Osteocyte (in vitro differentiated cells): ENCODE measurements around the gene OR2AE1. TPM values are rescaled to one million over a fixed set of nuclear protein-coding genes. Genes with fewer than 3 reads are reported as not detected.

ENCODE experiments used
- DNase-seq: peaks from one replicate; pipeline ENCODE4 v3.0.0; 2021; ENCODE audit warnings: mixed read lengths; ENCODE audit not compliant: unreplicated experiment; ENCODE audit errors: extremely low spot score
- H3K27ac Mint-ChIP-seq: one replicate; pipeline ENCODE4 v1.8.0; 2021; ENCODE audit warnings: mild to moderate bottlenecking, mixed read lengths; ENCODE audit not compliant: unreplicated experiment
- H3K27me3 Mint-ChIP-seq: one replicate; pipeline ENCODE4 v1.8.0; 2021; ENCODE audit warnings: mixed read lengths; ENCODE audit not compliant: unreplicated experiment
- H3K36me3 Mint-ChIP-seq: one replicate; pipeline ENCODE4 v1.8.0; 2021; ENCODE audit warnings: mixed read lengths; ENCODE audit not compliant: unreplicated experiment
- H3K4me1 Mint-ChIP-seq: one replicate; pipeline ENCODE4 v1.8.0; 2021; ENCODE audit warnings: mixed read lengths; ENCODE audit not compliant: unreplicated experiment
- H3K4me3 Mint-ChIP-seq: one replicate; pipeline ENCODE4 v1.8.0; 2021; ENCODE audit warnings: mild to moderate bottlenecking, moderate library complexity, mixed read lengths; ENCODE audit not compliant: unreplicated experiment
- H3K9me3 Mint-ChIP-seq: one replicate; pipeline ENCODE4 v1.8.0; 2021; ENCODE audit warnings: mixed read lengths; ENCODE audit not compliant: unreplicated experiment
- total RNA-seq: library from RNA; stranded (reverse); gene quantifications from 2 replicates; pipeline ENCODE4 v1.2.1, GENCODE V29; 2021
- TF ChIP-seq, protein P1 (sequence below): fragments of 200-600 bp; sonication (generic); IDR thresholded peaks from 2 replicates; pipeline ENCODE4 v1.5.0; 2021; ENCODE audit warnings: antibody characterized with exemption, mild to moderate bottlenecking, moderate library complexity

Gene OR2AE1
- total RNA-seq, 1 donor from 2014 or later: not detected

- no peaks in the 10 kb centered on the region for H3K9me3 Mint-ChIP-seq
- no peaks in the 10 kb centered on the region for H3K36me3 Mint-ChIP-seq
- no peak overlapping the region for H3K27ac Mint-ChIP-seq
- H3K4me3 Mint-ChIP-seq: no peak overlapping the region
- no peaks in the 10 kb centered on the region for H3K4me1 Mint-ChIP-seq
- no peak for DNase-seq
- H3K27me3 Mint-ChIP-seq: peaks cover 22% of the 10 kb centered on the region
- TF ChIP-seq, protein P1, sequence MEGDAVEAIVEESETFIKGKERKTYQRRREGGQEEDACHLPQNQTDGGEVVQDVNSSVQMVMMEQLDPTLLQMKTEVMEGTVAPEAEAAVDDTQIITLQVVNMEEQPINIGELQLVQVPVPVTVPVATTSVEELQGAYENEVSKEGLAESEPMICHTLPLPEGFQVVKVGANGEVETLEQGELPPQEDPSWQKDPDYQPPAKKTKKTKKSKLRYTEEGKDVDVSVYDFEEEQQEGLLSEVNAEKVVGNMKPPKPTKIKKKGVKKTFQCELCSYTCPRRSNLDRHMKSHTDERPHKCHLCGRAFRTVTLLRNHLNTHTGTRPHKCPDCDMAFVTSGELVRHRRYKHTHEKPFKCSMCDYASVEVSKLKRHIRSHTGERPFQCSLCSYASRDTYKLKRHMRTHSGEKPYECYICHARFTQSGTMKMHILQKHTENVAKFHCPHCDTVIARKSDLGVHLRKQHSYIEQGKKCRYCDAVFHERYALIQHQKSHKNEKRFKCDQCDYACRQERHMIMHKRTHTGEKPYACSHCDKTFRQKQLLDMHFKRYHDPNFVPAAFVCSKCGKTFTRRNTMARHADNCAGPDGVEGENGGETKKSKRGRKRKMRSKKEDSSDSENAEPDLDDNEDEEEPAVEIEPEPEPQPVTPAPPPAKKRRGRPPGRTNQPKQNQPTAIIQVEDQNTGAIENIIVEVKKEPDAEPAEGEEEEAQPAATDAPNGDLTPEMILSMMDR: no peak
Observed at GRCh38 chr7:99834382-99834781, 42.5 kb downstream of the OR2AE1 start.

- H3K4me3 Mint-ChIP-seq: no peak overlapping the region
- H3K9me3 Mint-ChIP-seq: no peaks in the 10 kb centered on the region
- DNase-seq: no peak
- no peaks in the 10 kb centered on the region for H3K4me1 Mint-ChIP-seq
- peaks cover 21% of the 10 kb centered on the region for H3K27me3 Mint-ChIP-seq
- no peaks in the 10 kb centered on the region for H3K36me3 Mint-ChIP-seq
- no peak overlapping the region for H3K27ac Mint-ChIP-seq
- TF ChIP-seq, protein P1: no peak
Observed at GRCh38 chr7:99833289-99833877, 43.5 kb downstream of the OR2AE1 start.

- Mint-ChIP-seq H3K4me3 (no peak overlapping the region), H3K4me1 (no peaks in the 10 kb centered on the region)
Observed at GRCh38 chr7:99831595-99831994, 45.2 kb downstream of the OR2AE1 start.

GRCh38 chr7:99829524-99830160 is 47.2 kb downstream of the OR2AE1 start:
- H3K27ac Mint-ChIP-seq: no peak overlapping the region
- TF ChIP-seq, protein P1: no peak
- H3K4me1 Mint-ChIP-seq: no peaks in the 10 kb centered on the region
- no peak overlapping the region for H3K4me3 Mint-ChIP-seq
- no peaks in the 10 kb centered on the region for H3K9me3 Mint-ChIP-seq
- no peaks in the 10 kb centered on the region for H3K36me3 Mint-ChIP-seq
- DNase-seq: peak; percentile 1
- H3K27me3 Mint-ChIP-seq: peaks cover 24% of the 10 kb centered on the region

More at GRCh38 chr7:99831595-99831994, 45.2 kb downstream of the OR2AE1 start:
- peaks cover 19% of the 10 kb centered on the region for H3K27me3 Mint-ChIP-seq
- no peak for DNase-seq
- no peaks in the 10 kb centered on the region for H3K9me3 Mint-ChIP-seq
- H3K27ac Mint-ChIP-seq: no peak overlapping the region
- TF ChIP-seq, protein P1: no peak
- no peaks in the 10 kb centered on the region for H3K36me3 Mint-ChIP-seq

GRCh38 chr7:99828811-99829210 is 48.0 kb downstream of the OR2AE1 start:
- DNase-seq: no peak
- Mint-ChIP-seq H3K36me3 (no peaks in the 10 kb centered on the region), H3K9me3 (no peaks in the 10 kb centered on the region), H3K27ac (no peak overlapping the region), H3K4me3 (no peak overlapping the region), H3K27me3 (peaks cover 24% of the 10 kb centered on the region), H3K4me1 (no peaks in the 10 kb centered on the region)
- TF ChIP-seq, protein P1: no peak
